KMS-11 (cell line): ENCODE results near the gene DLGAP1.

Source experiments
- H2AFZ ChIP-seq: fragments of 200-600 bp; sonication (generic); 2 replicates; pipeline ENCODE4 v1.6.1; 2016; ENCODE audit warnings: antibody characterized with exemption, mixed run types, low read depth
- H3K27ac ChIP-seq: fragments of 200-600 bp; sonication (generic); 2 replicates; pipeline ENCODE4 v1.6.1; 2016; ENCODE audit warnings: mild to moderate bottlenecking, mixed run types
- H3K27me3 ChIP-seq: fragments of 200-600 bp; sonication (generic); 2 replicates; pipeline ENCODE4 v1.6.1; 2017; ENCODE audit warnings: mild to moderate bottlenecking, low read depth, mixed run types, moderate library complexity; ENCODE audit not compliant: insufficient read depth
- H3K36me3 ChIP-seq: fragments of 200-600 bp; sonication (generic); 2 replicates; pipeline ENCODE4 v1.6.1; 2017; ENCODE audit warnings: mild to moderate bottlenecking, mixed run types; ENCODE audit not compliant: insufficient read depth
- H3K4me1 ChIP-seq: fragments of 200-600 bp; sonication (generic); 2 replicates; pipeline ENCODE4 v1.6.1; 2016; ENCODE audit warnings: mild to moderate bottlenecking, low read depth, mixed run types; ENCODE audit not compliant: poor library complexity, severe bottlenecking
- H3K4me2 ChIP-seq: fragments of 200-600 bp; sonication (generic); 2 replicates; pipeline ENCODE4 v1.7.0; 2016; ENCODE audit warnings: mild to moderate bottlenecking, mixed run types
- H3K4me3 ChIP-seq: fragments of 200-600 bp; sonication (generic); IDR thresholded peaks from 2 replicates; pipeline ENCODE4 v1.6.1; 2017; ENCODE audit warnings: low read depth, low read length, mixed read lengths; ENCODE audit not compliant: insufficient read depth
- H3K79me2 ChIP-seq: fragments of 200-600 bp; sonication (generic); 2 replicates; pipeline ENCODE4 v1.6.1; 2016; ENCODE audit warnings: low read depth, mixed run types; ENCODE audit not compliant: insufficient read depth
- H3K9ac ChIP-seq: fragments of 200-600 bp; sonication (generic); 2 replicates; pipeline ENCODE4 v1.6.1; 2016; ENCODE audit warnings: mild to moderate bottlenecking, mixed run types
- H4K20me1 ChIP-seq: fragments of 200-600 bp; sonication (generic); 2 replicates; pipeline ENCODE4 v1.6.1; 2016; ENCODE audit warnings: mild to moderate bottlenecking, mixed run types; ENCODE audit not compliant: insufficient read depth
- CTCF ChIP-seq: fragments of 200-600 bp; sonication (generic); conservative IDR thresholded peaks from 2 replicates; pipeline ENCODE4 v1.6.1; 2017; ENCODE audit warnings: low read depth, mild to moderate bottlenecking, antibody characterized with exemption, low read length, moderate library complexity, mixed read lengths

Gene DLGAP1

GRCh38 chr18:3502650-3503049, 952.5 kb downstream of the DLGAP1 start:
- Histone ChIP-seq H3K9ac (no peak overlapping the region), H3K4me3 (no peak overlapping the region), H3K79me2 (no peaks in the 10 kb centered on the region), H3K4me1 (no peaks in the 10 kb centered on the region), H3K4me2 (no peak overlapping the region), H3K27ac (no peak overlapping the region), H2AFZ (no peak overlapping the region), H3K27me3 (no peaks in the 10 kb centered on the region), H4K20me1 (no peaks in the 10 kb centered on the region), H3K36me3 (no peaks in the 10 kb centered on the region)
- no peak for TF ChIP-seq CTCF

GRCh38 chr18:3500016-3500415, 955.1 kb downstream of the DLGAP1 start:
- Histone ChIP-seq H3K27me3 (no peaks in the 10 kb centered on the region), H3K79me2 (no peaks in the 10 kb centered on the region), H3K4me2 (no peak overlapping the region), H3K9ac (no peak overlapping the region), H3K4me1 (no peaks in the 10 kb centered on the region), H3K4me3 (no peak overlapping the region), H4K20me1 (no peaks in the 10 kb centered on the region), H3K27ac (no peak overlapping the region), H3K36me3 (no peaks in the 10 kb centered on the region), H2AFZ (no peak overlapping the region)
- no peak for TF ChIP-seq CTCF

GRCh38 chr18:3499501-3499900, 955.6 kb downstream of the DLGAP1 start:
- Histone ChIP-seq H3K4me2 (no peak overlapping the region), H4K20me1 (no peaks in the 10 kb centered on the region), H2AFZ (no peak overlapping the region), H3K79me2 (no peaks in the 10 kb centered on the region), H3K9ac (no peak overlapping the region), H3K4me3 (no peak overlapping the region), H3K27ac (no peak overlapping the region), H3K27me3 (no peaks in the 10 kb centered on the region), H3K4me1 (no peaks in the 10 kb centered on the region), H3K36me3 (no peaks in the 10 kb centered on the region)
- TF ChIP-seq CTCF, result no peak

- Histone ChIP-seq H3K79me2 (no peaks in the 10 kb centered on the region), H3K27ac (no peak overlapping the region), H4K20me1 (no peaks in the 10 kb centered on the region), H3K27me3 (no peaks in the 10 kb centered on the region), H3K4me1 (no peaks in the 10 kb centered on the region), H3K9ac (no peak overlapping the region), H3K36me3 (no peaks in the 10 kb centered on the region), H3K4me2 (no peak overlapping the region), H3K4me3 (no peak overlapping the region), H2AFZ (no peak overlapping the region)
- no peak for TF ChIP-seq CTCF
These were observed 956.2 kb downstream of the DLGAP1 start for GRCh38 chr18:3498698-3499471.
